AG04450 (cell line): ENCODE results near the gene RPRD1A. TPM values are rescaled to one million over a fixed set of nuclear protein-coding genes. Genes with fewer than 3 reads are reported as not detected.
A peak's percentile ranks its signal among the peaks of the same experiment; 100 is the strongest.
"Not testable (repeated sequence)": the region's sequence is repeated elsewhere in the genome, so short reads cannot be mapped to it uniquely, and the experiment has no call there.

Experiments used
- CTCF ChIA-PET: fragments of 300-600, 350-600 bp; formaldehyde crosslinking; extraction: SDS; loops from one replicate; lab custom pipeline; 2022; ENCODE audit warnings: antibody characterized with exemption, inconsistent platforms; lab: Charles Lee
- POLR2A ChIA-PET: fragments of 350-600 bp; formaldehyde crosslinking; extraction: SDS; loops from one replicate; lab custom pipeline; 2021; ENCODE audit warnings: antibody characterized with exemption, inconsistent platforms; lab: Yijun Ruan, JAX
- DNase-seq: peaks from one replicate; pipeline ENCODE4 v3.0.0-alpha.2; 2011; ENCODE audit warnings: low read depth, low spot score
- H3K27ac ChIP-seq: one replicate; pipeline ENCODE4 v1.5.1; 2012; ENCODE audit warnings: low read depth, low read length, control low read depth
- H3K27me3 ChIP-seq: one replicate; pipeline ENCODE4 v1.6.0; 2012; ENCODE audit warnings: low read length; ENCODE audit not compliant: control insufficient read depth, insufficient read depth
- H3K4me3 ChIP-seq: 2 replicates; pipeline ENCODE4 v1.5.1; 2011; ENCODE audit warnings: mild to moderate bottlenecking, low read depth, low read length, control low read depth
- H3K9me3 ChIP-seq: 2 replicates; pipeline ENCODE4 v1.5.1; 2012; ENCODE audit warnings: low read length; ENCODE audit not compliant: control insufficient read depth, insufficient read depth
- polyA plus RNA-seq: library from polyadenylated mRNA; depleted of rRNA; stranded (reverse); fragments of >200 nt; gene quantifications from 2 replicates; pipeline ENCODE4 v1.2.3, GENCODE V29; 2011
- TF ChIP-seq, protein P1 (sequence below): IDR thresholded peaks from 2 replicates; pipeline ENCODE4 v1.5.1; 2011; ENCODE audit warnings: low read depth, low read length, control low read depth, inconsistent platforms

The RPRD1A gene
- polyA plus RNA-seq, 1 experiment, result 35.6 TPM

DNA sequence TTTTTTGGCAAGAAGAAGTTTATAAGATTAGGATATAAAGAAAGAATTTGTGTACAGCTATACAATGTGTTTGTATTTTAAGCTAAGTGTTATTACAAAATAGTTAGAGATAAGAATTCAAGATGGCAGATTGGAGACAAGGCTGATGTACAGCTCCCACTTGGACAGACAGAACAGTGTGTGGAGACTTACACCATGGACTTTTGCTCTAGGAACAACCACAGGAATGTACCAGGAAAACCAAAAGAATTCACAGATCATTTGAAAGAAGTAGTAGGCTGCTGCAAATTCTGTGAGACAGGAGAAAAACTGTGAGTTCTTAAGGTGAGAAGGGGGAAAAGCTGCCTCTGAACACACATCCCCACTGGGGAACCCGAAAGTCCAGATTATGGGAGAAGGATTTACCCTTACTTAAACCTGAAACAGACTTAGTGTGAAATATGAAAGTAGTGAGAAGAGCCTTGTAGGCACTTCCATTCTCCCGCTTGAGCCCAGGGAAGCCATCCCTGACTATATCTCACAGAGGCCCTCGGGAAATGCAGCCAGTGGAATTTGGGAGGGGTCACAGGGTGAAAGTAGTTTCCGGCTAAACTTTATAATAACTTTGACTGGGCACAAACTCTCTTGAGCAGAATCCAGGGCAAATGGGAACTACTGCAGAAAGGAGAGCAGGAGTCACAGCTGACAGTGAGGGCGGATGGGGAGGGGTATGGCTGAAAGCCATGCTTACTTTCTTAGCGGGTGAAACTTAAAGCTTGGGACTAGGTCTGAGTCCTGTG, 11.6 kb upstream of the RPRD1A start:
- Histone ChIP-seq H3K27me3 (peaks cover 2% of the 10 kb centered on the region), H3K27ac (no peak overlapping the region), H3K4me3 (no peak overlapping the region), H3K9me3 (no peaks in the 10 kb centered on the region; the same call in none of the 2 replicates)
- POLR2A ChIA-PET, result no interaction called here
- DNase-seq, result peak; percentile 30
- CTCF ChIA-PET, result interaction anchor here (0.7 to 1.7 kb wide), 2 partner anchors 17 to 61 kb away, joined by 3 to 7 read pairs; no protein-coding TSS in a partner anchor
- TF ChIP-seq, protein P1, sequence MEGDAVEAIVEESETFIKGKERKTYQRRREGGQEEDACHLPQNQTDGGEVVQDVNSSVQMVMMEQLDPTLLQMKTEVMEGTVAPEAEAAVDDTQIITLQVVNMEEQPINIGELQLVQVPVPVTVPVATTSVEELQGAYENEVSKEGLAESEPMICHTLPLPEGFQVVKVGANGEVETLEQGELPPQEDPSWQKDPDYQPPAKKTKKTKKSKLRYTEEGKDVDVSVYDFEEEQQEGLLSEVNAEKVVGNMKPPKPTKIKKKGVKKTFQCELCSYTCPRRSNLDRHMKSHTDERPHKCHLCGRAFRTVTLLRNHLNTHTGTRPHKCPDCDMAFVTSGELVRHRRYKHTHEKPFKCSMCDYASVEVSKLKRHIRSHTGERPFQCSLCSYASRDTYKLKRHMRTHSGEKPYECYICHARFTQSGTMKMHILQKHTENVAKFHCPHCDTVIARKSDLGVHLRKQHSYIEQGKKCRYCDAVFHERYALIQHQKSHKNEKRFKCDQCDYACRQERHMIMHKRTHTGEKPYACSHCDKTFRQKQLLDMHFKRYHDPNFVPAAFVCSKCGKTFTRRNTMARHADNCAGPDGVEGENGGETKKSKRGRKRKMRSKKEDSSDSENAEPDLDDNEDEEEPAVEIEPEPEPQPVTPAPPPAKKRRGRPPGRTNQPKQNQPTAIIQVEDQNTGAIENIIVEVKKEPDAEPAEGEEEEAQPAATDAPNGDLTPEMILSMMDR, result no peak

- H3K27me3 ChIP-seq, H3K27ac ChIP-seq, H3K9me3 ChIP-seq, POLR2A ChIA-PET, DNase-seq, CTCF ChIA-PET, H3K4me3 ChIP-seq: not testable (repeated sequence)
These were observed 10.4 kb upstream of the RPRD1A start for GRCh38 chr18:36077764-36078163.

GRCh38 chr18:36075862-36076587, 8.7 kb upstream of the RPRD1A start:
- POLR2A ChIA-PET, result no interaction called here
- TF ChIP-seq, protein P1, result no peak
- Histone ChIP-seq H3K4me3 (no peak overlapping the region), H3K9me3 (no peaks in the 10 kb centered on the region; the same call in none of the 2 replicates), H3K27ac (no peak overlapping the region), H3K27me3 (peaks cover 2% of the 10 kb centered on the region)
- DNase-seq, result peak; percentile 59
- CTCF ChIA-PET, result interaction anchor here (1.0 to 1.2 kb wide), 2 partner anchors 20 to 58 kb away, joined by 3 to 4 read pairs; no protein-coding TSS in a partner anchor

GRCh38 chr18:36074435-36074834, 7.1 kb upstream of the RPRD1A start:
- no peak for DNase-seq
- H3K9me3 ChIP-seq, result no peaks in the 10 kb centered on the region; the same call in none of the 2 replicates
- ChIA-PET CTCF (interaction anchor here (0.5 to 1.7 kb wide), 3 partner anchors 21 to 210 kb away, joined by 5 to 10 read pairs (median 9); no protein-coding TSS in a partner anchor), POLR2A (no interaction called here)
- no peak overlapping the region for H3K4me3 ChIP-seq
- H3K27ac ChIP-seq, result no peak overlapping the region
- H3K27me3 ChIP-seq, result no peaks in the 10 kb centered on the region
- TF ChIP-seq, protein P1, result no peak

DNA sequence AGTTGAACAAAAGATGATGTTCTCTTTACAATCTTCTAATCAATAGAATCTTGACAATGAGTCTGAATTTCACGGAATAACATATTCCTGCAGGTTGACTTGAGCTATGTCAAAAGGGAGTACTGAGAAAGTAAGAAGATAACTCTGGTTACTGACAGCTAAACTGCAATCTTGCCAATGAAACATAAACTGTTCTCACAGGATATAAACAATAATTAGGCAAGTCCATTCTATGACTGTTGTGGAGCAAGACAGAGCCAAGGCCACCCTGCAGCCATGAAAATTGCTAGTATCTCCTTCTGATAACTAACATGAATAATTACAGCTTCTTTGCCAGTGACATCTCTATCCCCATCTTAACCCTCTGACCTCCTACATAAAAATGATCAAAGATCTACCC, 6.3 kb upstream of the RPRD1A start:
- no peak overlapping the region for H3K4me3 ChIP-seq
- ChIA-PET POLR2A (no interaction called here), CTCF (interaction anchor here (0.6 to 1.7 kb wide), 3 partner anchors 22 to 689 kb away, joined by 3 to 10 read pairs (median 5); no protein-coding TSS in a partner anchor)
- no peak overlapping the region for H3K27ac ChIP-seq
- H3K27me3 ChIP-seq, result no peaks in the 10 kb centered on the region
- no peaks in the 10 kb centered on the region; the same call in 1 of the 2 replicates for H3K9me3 ChIP-seq
- no peak for DNase-seq
- TF ChIP-seq, protein P1, result no peak

- not testable (repeated sequence) for H3K27ac ChIP-seq
These were observed 5.0 kb upstream of the RPRD1A start for GRCh38 chr18:36072406-36072805.

More at GRCh38 chr18:36072406-36072805, 5.0 kb upstream of the RPRD1A start:
- H3K9me3 ChIP-seq, H3K27me3 ChIP-seq, H3K4me3 ChIP-seq, DNase-seq: not testable (repeated sequence)
- POLR2A ChIA-PET, result interaction anchor here (0.6 kb wide), 1 partner anchor 11 kb away, joined by 4 read pairs; no protein-coding TSS in a partner anchor
- CTCF ChIA-PET, result interaction anchor here (0.6 kb wide), 1 partner anchor 48 kb away, joined by 6 read pairs; no protein-coding TSS in a partner anchor
